Left ventricle myocardium inferior (tissue), 1 donor: ENCODE data around the gene LIPC. TPM values are rescaled to one million over a fixed set of nuclear protein-coding genes. Genes with fewer than 3 reads are reported as not detected.

Source experiments
- DNase-seq: peaks from one replicate; pipeline ENCODE4 v3.0.0-alpha.2; 2020
- H3K27ac ChIP-seq: fragments of 200-600 bp; replicated peaks from 2 replicates; pipeline ENCODE4 v1.8.0; 2021
- H3K27me3 ChIP-seq: fragments of 200-600 bp; 2 replicates; pipeline ENCODE4 v1.8.0; 2021; ENCODE audit warnings: low read depth
- H3K36me3 ChIP-seq: fragments of 200-600 bp; 2 replicates; pipeline ENCODE4 v1.8.0; 2021
- H3K4me1 ChIP-seq: fragments of 200-600 bp; 2 replicates; pipeline ENCODE4 v1.8.0; 2021
- H3K4me3 ChIP-seq: fragments of 200-600 bp; 2 replicates; pipeline ENCODE4 v1.8.0; 2021; ENCODE audit warnings: mild to moderate bottlenecking, moderate library complexity
- H3K9me3 ChIP-seq: fragments of 200-600 bp; replicated peaks from 2 replicates; pipeline ENCODE4 v1.8.0; 2021
- CTCF ChIP-seq: fragments of 200-600 bp; IDR thresholded peaks from 2 replicates; pipeline ENCODE4 v1.8.0; 2021; ENCODE audit warnings: antibody characterized with exemption, mild to moderate bottlenecking, borderline replicate concordance
- intact Hi-C: fragments of 100-400 bp; cut with micrococcal nuclease; formaldehyde crosslinking; loops from one replicate; pipeline ENCODE4 v1.11.0; 2022
- total RNA-seq: library from RNA; stranded (reverse); fragmentation: NEBNext Ultra II Directional; extraction: Animal tissue kit (Norgen Biotek cat#: 25700); gene quantifications from one replicate; pipeline ENCODE4 v1.2.1, GENCODE V29; 2021
- donor health status: DM: no; HTN: yes; CAD: no; lungs with severe emphysema.

LIPC gene
- total RNA-seq, 1 donor from 2014 or later: 1.5 TPM

DNA sequence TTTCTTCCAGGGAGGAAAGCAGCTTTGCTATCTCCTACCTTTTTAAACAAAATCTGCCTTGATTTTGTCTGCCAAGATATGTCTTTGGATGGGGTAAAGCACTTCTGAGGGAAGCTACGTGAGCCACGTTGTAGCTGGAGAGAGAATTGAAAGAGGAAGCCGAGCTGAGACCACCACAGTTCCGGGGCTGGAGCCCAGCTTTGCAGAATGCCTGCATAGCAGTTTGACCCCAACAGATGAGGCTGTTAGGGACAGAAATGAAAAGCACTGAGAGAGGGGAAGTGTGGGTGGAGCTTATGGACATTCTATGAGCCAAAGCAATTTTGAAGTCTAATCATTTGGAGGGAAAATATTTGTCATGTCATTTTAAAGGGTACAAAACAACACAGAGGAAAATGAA is 45.4 kb downstream of the LIPC start:
- H3K27me3 ChIP-seq: no peaks in the 10 kb centered on the region
- H3K4me1 ChIP-seq: peaks cover 47% of the 10 kb centered on the region
- H3K36me3 ChIP-seq: no peaks in the 10 kb centered on the region
- H3K27ac ChIP-seq: peak overlapping the region; percentile 54
- DNase-seq: no peak
- intact Hi-C loops: no loop called here
- no peak overlapping the region for H3K4me3 ChIP-seq
- TF ChIP-seq CTCF: no peak
- H3K9me3 ChIP-seq: no peaks in the 10 kb centered on the region

- H3K9me3 ChIP-seq: no peaks in the 10 kb centered on the region
- H3K27ac ChIP-seq: no peak overlapping the region
- TF ChIP-seq CTCF: no peak
- no peaks in the 10 kb centered on the region for H3K36me3 ChIP-seq
- peaks cover 40% of the 10 kb centered on the region for H3K4me1 ChIP-seq
- H3K4me3 ChIP-seq: no peak overlapping the region
- intact Hi-C loops: no loop called here
- no peaks in the 10 kb centered on the region for H3K27me3 ChIP-seq
- no peak for DNase-seq
Observed at GRCh38 chr15:58478035-58478434, 46.2 kb downstream of the LIPC start.

- H3K36me3 ChIP-seq: no peaks in the 10 kb centered on the region
- intact Hi-C loops: no loop called here
- H3K4me1 ChIP-seq: peaks cover 34% of the 10 kb centered on the region
- no peak for DNase-seq
- H3K27ac ChIP-seq: no peak overlapping the region
- H3K4me3 ChIP-seq: no peak overlapping the region
- H3K27me3 ChIP-seq: no peaks in the 10 kb centered on the region
- H3K9me3 ChIP-seq: no peaks in the 10 kb centered on the region
- TF ChIP-seq CTCF: no peak
Observed at GRCh38 chr15:58478579-58478978, 46.8 kb downstream of the LIPC start.

GRCh38 chr15:58479941-58480340 is 48.1 kb downstream of the LIPC start:
- TF ChIP-seq CTCF: no peak
- Histone ChIP-seq H3K27me3 (no peaks in the 10 kb centered on the region), H3K4me3 (no peak overlapping the region), H3K36me3 (no peaks in the 10 kb centered on the region), H3K4me1 (peaks cover 27% of the 10 kb centered on the region), H3K9me3 (no peaks in the 10 kb centered on the region), H3K27ac (no peak overlapping the region)
- intact Hi-C loops: no loop called here
- no peak for DNase-seq

- DNase-seq: no peak
- Histone ChIP-seq H3K27ac (no peak overlapping the region), H3K4me1 (peaks cover 4% of the 10 kb centered on the region), H3K4me3 (no peak overlapping the region), H3K9me3 (peaks cover 2% of the 10 kb centered on the region), H3K27me3 (no peaks in the 10 kb centered on the region), H3K36me3 (no peaks in the 10 kb centered on the region)
- intact Hi-C loops: no loop called here
- TF ChIP-seq CTCF: no peak
Observed at GRCh38 chr15:58483376-58483775, 51.6 kb downstream of the LIPC start.
